ENCODE measurements around the gene SIRPB2. TPM values are rescaled to one million over a fixed set of nuclear protein-coding genes. Genes with fewer than 3 reads are reported as not detected.

Gene SIRPB2
- total RNA-seq, 4 donors from 2014 or later: 4.7 to 8.1 (median 6.2) TPM

DNA sequence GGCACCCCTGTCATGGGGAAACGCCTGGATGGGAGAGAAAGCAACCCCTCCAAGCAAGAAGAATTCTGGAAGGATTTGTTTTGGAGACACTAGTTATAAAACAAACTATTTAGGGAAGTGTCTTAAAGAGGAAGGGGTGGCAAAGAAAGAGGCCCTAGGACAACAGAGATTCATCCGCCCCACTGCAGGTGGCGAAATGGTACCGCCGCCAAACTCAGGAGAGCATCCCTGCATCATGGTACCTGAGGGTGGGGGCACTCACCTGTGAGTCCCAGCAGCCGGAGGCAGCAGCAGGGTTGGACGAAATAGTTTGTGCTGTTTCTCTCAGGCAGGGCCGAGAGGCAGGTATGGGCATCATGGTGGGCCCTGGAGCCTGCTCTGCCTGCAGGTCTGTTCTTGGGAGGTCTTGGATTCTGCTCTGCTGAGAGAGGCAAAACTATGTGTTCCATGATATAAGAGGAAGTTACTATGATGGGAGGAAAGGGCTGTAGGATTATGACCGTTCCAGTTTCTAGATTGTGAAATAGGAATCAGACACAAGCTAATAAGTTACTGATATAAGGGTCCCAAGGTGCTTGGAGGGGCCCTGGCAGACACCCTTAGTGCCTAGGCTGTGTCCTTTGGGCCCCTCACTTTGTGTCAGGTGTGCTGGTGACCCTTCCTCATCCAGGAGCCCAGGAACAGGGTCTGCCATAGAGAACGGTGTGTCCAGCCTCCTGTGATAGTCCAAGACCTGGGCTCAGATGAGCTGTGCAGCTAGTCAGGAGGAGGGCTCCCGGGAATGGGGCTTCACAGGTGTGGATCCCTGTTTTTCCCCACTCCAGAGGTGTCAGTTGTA is 45.9 kb upstream of the SIRPB2 start:
- intact Hi-C loops (cut with DNase I): no loop called here
- H3K4me1 ChIP-seq: no peaks in the 10 kb centered on the region
- peak overlapping the region in 3 of 4 donors; percentile 51 to 65 (median 61) for H3K27ac ChIP-seq (replicated peaks in 1 of 4)
- WGBS: 77% methylated on average over 11 of the region's 11 CpGs
- no peaks in the 10 kb centered on the region for H3K27me3 ChIP-seq
- TF ChIP-seq POLR2AphosphoS5 (IDR thresholded peaks at IDR 0.05) (no peak), EP300 (IDR thresholded peaks at IDR 0.05) (no peak), POLR2A (IDR thresholded peaks at IDR 0.05; ENCODE audit: low read depth) (no peak), CTCF (IDR thresholded peaks at IDR 0.05) (no peak)
- H3K9me3 ChIP-seq: no peaks in the 10 kb centered on the region
- no peak for DNase-seq (ENCODE audit: extremely low spot score)
- no peaks in the 10 kb centered on the region for H3K36me3 ChIP-seq
- no peak overlapping the region for H3K4me3 ChIP-seq

DNA sequence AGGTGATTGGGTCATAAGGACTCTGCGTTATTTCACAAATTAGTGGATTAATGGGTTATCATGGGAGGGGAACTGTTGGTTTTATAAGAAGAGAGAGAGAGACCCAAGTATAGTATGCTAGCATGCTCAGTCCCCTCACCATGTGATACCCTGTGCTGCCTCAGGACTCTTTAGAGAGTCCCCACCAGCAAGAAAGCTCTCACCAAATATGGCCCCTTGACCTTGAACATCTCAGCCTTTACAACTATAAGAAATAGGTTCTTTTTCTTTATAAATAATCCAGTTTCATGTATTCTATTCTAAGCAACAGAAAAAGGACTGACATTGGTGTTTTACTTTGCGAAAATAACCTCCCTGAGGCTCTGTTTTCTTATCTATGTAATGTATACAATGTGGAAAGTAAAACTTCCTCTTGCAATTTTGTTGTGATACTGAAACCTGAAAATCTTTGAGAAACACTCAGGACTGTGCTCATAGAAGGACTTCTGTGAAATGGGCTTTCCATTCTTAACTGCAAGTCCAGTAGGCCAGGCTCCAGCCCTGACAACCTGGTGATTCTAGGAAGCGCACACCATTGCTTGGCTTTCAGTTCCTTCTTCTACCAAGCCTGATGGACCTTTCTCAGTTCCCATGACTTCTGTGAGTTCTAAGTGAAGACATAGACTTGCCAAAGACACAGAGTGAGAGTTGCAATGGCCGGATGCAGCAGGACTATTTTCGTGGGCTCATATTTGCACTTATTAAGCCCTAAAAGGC is 44.4 kb upstream of the SIRPB2 start:
- no peaks in the 10 kb centered on the region for H3K36me3 ChIP-seq

DNA sequence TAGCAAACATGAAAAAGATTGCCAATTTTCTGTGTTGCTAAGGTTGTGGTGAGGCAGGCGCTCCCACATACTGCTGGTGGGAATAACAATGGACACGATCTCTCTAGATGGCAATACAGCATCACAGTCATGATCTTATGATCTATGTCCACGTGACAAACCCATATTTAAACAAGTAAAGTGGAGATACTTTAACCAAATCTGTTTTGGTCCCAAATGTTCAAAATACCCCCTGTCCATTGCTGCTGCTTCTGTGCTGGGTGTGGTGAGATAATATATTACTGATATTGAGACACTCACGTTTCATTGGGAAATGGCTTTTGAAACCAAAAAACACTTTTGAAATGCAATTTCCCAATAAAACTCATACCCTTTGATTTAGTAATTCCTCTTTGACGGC is 43.3 kb upstream of the SIRPB2 start:
- H3K27ac ChIP-seq (replicated peaks in 1 of 4): no peak overlapping the region
- no peaks in the 10 kb centered on the region for H3K9me3 ChIP-seq
- no peak for TF ChIP-seq POLR2AphosphoS5 (IDR thresholded peaks at IDR 0.05)
- no peak for TF ChIP-seq EP300 (IDR thresholded peaks at IDR 0.05)
- TF ChIP-seq CTCF (IDR thresholded peaks at IDR 0.05): no peak
- TF ChIP-seq POLR2A (IDR thresholded peaks at IDR 0.05; ENCODE audit: low read depth): no peak
- WGBS: 66% methylated on average over 5 of the region's 5 CpGs
- H3K4me3 ChIP-seq: no peak overlapping the region
- intact Hi-C loops (cut with DNase I): no loop called here
- no peaks in the 10 kb centered on the region for H3K4me1 ChIP-seq
- no peak for DNase-seq (ENCODE audit: extremely low spot score)
- H3K27me3 ChIP-seq: no peaks in the 10 kb centered on the region
- H3K36me3 ChIP-seq: no peaks in the 10 kb centered on the region

More for the DNA sequence above, 44.4 kb upstream of the SIRPB2 start:
- H3K4me3 ChIP-seq: no peak overlapping the region
- TF ChIP-seq CTCF (IDR thresholded peaks at IDR 0.05) (no peak), EP300 (IDR thresholded peaks at IDR 0.05) (no peak), POLR2A (IDR thresholded peaks at IDR 0.05; ENCODE audit: low read depth) (no peak), POLR2AphosphoS5 (IDR thresholded peaks at IDR 0.05) (no peak)
- no peaks in the 10 kb centered on the region for H3K4me1 ChIP-seq
- DNase-seq (ENCODE audit: extremely low spot score): peak; percentile 87
- H3K27ac ChIP-seq (replicated peaks in 1 of 4): no peak overlapping the region
- no peaks in the 10 kb centered on the region for H3K27me3 ChIP-seq
- intact Hi-C loops (cut with DNase I): no loop called here
- H3K9me3 ChIP-seq: no peaks in the 10 kb centered on the region
- 73% methylated on average over 5 of the region's 5 CpGs for WGBS

GRCh38 chr20:1533059-1533458 is 41.8 kb upstream of the SIRPB2 start:
- Histone ChIP-seq H3K4me1 (no peaks in the 10 kb centered on the region), H3K9me3 (no peaks in the 10 kb centered on the region), H3K27me3 (no peaks in the 10 kb centered on the region), H3K4me3 (no peak overlapping the region), H3K36me3 (no peaks in the 10 kb centered on the region), H3K27ac (replicated peaks in 1 of 4) (no peak overlapping the region)
- whole genome bisulfite sequencing: 57% methylated on average over 4 of the region's 4 CpGs
- intact Hi-C loops (cut with DNase I): no loop called here
- no peak for TF ChIP-seq CTCF (IDR thresholded peaks at IDR 0.05)
- no peak for TF ChIP-seq POLR2A (IDR thresholded peaks at IDR 0.05; ENCODE audit: low read depth)
- no peak for TF ChIP-seq EP300 (IDR thresholded peaks at IDR 0.05)
- no peak for TF ChIP-seq POLR2AphosphoS5 (IDR thresholded peaks at IDR 0.05)
- DNase-seq (ENCODE audit: extremely low spot score): peak; percentile 77
